ENCODE results near the gene DCLK1.
A peak's percentile ranks its signal among the peaks of the same experiment; 100 is the strongest.

The DCLK1 gene

DNA sequence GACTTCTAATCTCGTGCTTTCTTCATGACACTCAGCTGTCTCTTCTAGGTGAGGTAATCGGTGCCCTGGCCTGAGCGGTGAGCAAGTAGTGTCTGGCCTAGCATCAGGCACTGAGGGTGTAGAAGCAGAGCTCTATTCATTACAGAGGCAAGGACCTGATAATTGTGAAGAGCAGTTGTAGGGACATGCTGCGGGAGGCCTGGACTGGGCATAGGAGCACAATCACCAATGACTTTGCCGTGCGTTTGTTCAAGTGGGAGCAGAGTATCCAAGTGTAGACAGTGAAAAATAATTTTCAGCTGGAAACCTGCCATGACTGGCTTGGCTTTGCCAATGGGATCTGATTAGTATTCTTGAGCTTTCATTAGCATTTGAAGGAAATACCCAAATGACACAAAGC lies 32.1 kb upstream of the DCLK1 start:
- Histone ChIP-seq H3K27me3 (ENCODE audit: insufficient read depth, poor library complexity, severe bottlenecking) (no peaks in the 10 kb centered on the region), H3K4me3 (replicated peaks; ENCODE audit: insufficient read depth, low read length) (no peak overlapping the region), H3K27ac (replicated peaks) (no peak overlapping the region)
- no peak for DNase-seq (ENCODE audit: low read depth in 1 of 2, low spot score in 1 of 2)
- TF ChIP-seq, protein P1, sequence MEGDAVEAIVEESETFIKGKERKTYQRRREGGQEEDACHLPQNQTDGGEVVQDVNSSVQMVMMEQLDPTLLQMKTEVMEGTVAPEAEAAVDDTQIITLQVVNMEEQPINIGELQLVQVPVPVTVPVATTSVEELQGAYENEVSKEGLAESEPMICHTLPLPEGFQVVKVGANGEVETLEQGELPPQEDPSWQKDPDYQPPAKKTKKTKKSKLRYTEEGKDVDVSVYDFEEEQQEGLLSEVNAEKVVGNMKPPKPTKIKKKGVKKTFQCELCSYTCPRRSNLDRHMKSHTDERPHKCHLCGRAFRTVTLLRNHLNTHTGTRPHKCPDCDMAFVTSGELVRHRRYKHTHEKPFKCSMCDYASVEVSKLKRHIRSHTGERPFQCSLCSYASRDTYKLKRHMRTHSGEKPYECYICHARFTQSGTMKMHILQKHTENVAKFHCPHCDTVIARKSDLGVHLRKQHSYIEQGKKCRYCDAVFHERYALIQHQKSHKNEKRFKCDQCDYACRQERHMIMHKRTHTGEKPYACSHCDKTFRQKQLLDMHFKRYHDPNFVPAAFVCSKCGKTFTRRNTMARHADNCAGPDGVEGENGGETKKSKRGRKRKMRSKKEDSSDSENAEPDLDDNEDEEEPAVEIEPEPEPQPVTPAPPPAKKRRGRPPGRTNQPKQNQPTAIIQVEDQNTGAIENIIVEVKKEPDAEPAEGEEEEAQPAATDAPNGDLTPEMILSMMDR (IDR thresholded peaks at IDR 0.05; ENCODE audit: insufficient read depth, low read length) = no peak
- TF ChIP-seq GABPA (IDR thresholded peaks at IDR 0.05; ENCODE audit: low read depth) (no peak), POLR2AphosphoS5 (IDR thresholded peaks at IDR 0.05; ENCODE audit: low read depth) (no peak), SPI1 (IDR thresholded peaks at IDR 0.05; ENCODE audit: borderline replicate concordance, low read depth) (no peak)
- TF ChIP-seq, protein P2, sequence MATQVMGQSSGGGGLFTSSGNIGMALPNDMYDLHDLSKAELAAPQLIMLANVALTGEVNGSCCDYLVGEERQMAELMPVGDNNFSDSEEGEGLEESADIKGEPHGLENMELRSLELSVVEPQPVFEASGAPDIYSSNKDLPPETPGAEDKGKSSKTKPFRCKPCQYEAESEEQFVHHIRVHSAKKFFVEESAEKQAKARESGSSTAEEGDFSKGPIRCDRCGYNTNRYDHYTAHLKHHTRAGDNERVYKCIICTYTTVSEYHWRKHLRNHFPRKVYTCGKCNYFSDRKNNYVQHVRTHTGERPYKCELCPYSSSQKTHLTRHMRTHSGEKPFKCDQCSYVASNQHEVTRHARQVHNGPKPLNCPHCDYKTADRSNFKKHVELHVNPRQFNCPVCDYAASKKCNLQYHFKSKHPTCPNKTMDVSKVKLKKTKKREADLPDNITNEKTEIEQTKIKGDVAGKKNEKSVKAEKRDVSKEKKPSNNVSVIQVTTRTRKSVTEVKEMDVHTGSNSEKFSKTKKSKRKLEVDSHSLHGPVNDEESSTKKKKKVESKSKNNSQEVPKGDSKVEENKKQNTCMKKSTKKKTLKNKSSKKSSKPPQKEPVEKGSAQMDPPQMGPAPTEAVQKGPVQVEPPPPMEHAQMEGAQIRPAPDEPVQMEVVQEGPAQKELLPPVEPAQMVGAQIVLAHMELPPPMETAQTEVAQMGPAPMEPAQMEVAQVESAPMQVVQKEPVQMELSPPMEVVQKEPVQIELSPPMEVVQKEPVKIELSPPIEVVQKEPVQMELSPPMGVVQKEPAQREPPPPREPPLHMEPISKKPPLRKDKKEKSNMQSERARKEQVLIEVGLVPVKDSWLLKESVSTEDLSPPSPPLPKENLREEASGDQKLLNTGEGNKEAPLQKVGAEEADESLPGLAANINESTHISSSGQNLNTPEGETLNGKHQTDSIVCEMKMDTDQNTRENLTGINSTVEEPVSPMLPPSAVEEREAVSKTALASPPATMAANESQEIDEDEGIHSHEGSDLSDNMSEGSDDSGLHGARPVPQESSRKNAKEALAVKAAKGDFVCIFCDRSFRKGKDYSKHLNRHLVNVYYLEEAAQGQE (IDR thresholded peaks at IDR 0.05; ENCODE audit: insufficient replicate concordance, low read depth) = no peak

DNA sequence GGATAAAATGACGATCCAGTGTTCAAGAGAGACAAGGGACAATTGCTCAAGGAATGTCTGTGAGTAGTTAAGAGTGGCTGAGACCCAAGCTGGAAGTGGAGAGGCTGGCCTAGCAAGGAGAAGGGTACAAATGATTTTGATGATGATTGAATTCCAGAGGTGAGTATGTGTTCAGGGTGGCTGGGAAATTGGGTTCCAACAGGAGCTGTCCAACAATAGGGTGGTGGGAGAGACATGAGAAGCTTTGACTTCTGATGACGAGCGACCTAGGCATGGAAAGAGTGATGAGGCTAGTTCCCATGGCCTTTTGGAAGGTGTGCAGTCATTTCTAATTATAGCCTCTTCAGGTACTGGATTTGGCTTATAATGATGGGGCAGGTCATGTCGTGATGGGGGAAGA lies 29.1 kb upstream of the DCLK1 start:
- no peak overlapping the region for H3K27ac ChIP-seq (replicated peaks)
- TF ChIP-seq SPI1 (IDR thresholded peaks at IDR 0.05; ENCODE audit: borderline replicate concordance, low read depth) (no peak), GABPA (IDR thresholded peaks at IDR 0.05; ENCODE audit: low read depth) (no peak)
- TF ChIP-seq, protein P2 (IDR thresholded peaks at IDR 0.05; ENCODE audit: insufficient replicate concordance, low read depth) = peak; percentile 41
- peaks cover 4% of the 10 kb centered on the region for H3K27me3 ChIP-seq (ENCODE audit: insufficient read depth, poor library complexity, severe bottlenecking)
- H3K4me3 ChIP-seq (replicated peaks; ENCODE audit: insufficient read depth, low read length) = no peak overlapping the region
- DNase-seq (ENCODE audit: low read depth in 1 of 2, low spot score in 1 of 2) = no peak

DNA sequence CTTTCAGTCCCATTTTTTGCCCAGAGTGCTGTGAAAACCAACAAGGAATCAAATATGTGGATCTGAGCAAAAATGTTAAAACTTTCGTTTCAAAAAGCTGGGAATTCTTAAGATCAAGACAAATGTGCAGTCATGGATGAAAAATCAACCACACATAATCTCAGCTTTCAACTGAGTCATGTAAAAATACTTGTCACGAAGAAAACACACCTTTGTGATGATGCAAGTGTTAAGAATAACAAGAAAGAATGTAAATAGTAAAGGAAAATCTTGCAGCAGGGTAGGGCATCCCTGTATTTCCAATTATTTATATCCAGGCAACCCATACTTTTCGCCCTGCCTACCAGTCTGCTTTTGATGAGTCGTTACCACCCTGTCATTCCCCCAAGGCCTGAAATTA lies 27.4 kb upstream of the DCLK1 start:
- TF ChIP-seq, protein P1 (IDR thresholded peaks at IDR 0.05; ENCODE audit: insufficient read depth, low read length) = no peak
- TF ChIP-seq POLR2AphosphoS5 (IDR thresholded peaks at IDR 0.05; ENCODE audit: low read depth) (no peak), SPI1 (IDR thresholded peaks at IDR 0.05; ENCODE audit: borderline replicate concordance, low read depth) (no peak)
- TF ChIP-seq, protein P2 (IDR thresholded peaks at IDR 0.05; ENCODE audit: insufficient replicate concordance, low read depth) = no peak
- Histone ChIP-seq H3K4me3 (replicated peaks; ENCODE audit: insufficient read depth, low read length) (no peak overlapping the region), H3K27ac (replicated peaks) (no peak overlapping the region), H3K27me3 (ENCODE audit: insufficient read depth, poor library complexity, severe bottlenecking) (peaks cover 12% of the 10 kb centered on the region)
- no peak for DNase-seq (ENCODE audit: low read depth in 1 of 2, low spot score in 1 of 2)

DNA sequence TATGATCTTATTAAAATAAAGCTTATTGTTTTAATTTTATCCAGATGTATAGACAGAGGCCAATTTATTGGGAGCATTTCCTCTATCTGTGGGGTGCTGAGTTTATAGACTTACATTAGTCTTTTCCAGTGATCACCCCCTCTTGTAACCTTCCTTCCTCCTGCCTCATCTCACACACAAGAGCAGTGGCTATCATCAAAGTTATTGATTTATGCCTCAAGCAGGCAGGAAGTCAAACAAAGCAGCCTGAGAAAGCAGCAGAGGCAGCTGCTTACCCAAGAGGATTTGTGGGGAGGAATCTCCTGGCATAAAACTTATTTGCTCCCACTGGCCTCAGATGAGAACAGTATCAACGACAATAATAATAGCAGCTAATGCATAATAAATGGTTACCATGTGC lies 26.3 kb upstream of the DCLK1 start:
- H3K27me3 ChIP-seq (ENCODE audit: insufficient read depth, poor library complexity, severe bottlenecking) = peaks cover 15% of the 10 kb centered on the region
- TF ChIP-seq POLR2AphosphoS5 (IDR thresholded peaks at IDR 0.05; ENCODE audit: low read depth) (no peak), GABPA (IDR thresholded peaks at IDR 0.05; ENCODE audit: low read depth) (no peak), SPI1 (IDR thresholded peaks at IDR 0.05; ENCODE audit: borderline replicate concordance, low read depth) (no peak)
- TF ChIP-seq, protein P2 (IDR thresholded peaks at IDR 0.05; ENCODE audit: insufficient replicate concordance, low read depth) = no peak
- TF ChIP-seq, protein P1 (IDR thresholded peaks at IDR 0.05; ENCODE audit: insufficient read depth, low read length) = no peak
- H3K27ac ChIP-seq (replicated peaks) = no peak overlapping the region
- DNase-seq (ENCODE audit: low read depth in 1 of 2, low spot score in 1 of 2) = no peak
- no peak overlapping the region for H3K4me3 ChIP-seq (replicated peaks; ENCODE audit: insufficient read depth, low read length)
